Naive thymus-derived CD4-positive, alpha-beta T cell (primary cell): ENCODE measurements around the gene SPINK7. TPM values are rescaled to one million over a fixed set of nuclear protein-coding genes. Genes with fewer than 3 reads are reported as not detected.
"Not testable (repeated sequence)": the region's sequence is repeated elsewhere in the genome, so short reads cannot be mapped to it uniquely, and the experiment has no call there.

ENCODE experiments used
- ATAC-seq: fragments of 150-1000 bp; cut with Tn5 transposase; 2 replicates; pipeline ENCODE4 v1.10.0; 2021; ENCODE audit warnings: mild to moderate bottlenecking, moderate library complexity
- CTCF ChIA-PET: fragments of 350-600 bp; sonication (Branson Sonifier 250); formaldehyde crosslinking; loops from one replicate; lab custom pipeline; 2021; ENCODE audit warnings: antibody characterized with exemption; lab: Charles Lee
- POLR2A ChIA-PET: fragments of 350-600 bp; sonication (Branson Sonifier 250); formaldehyde crosslinking; loops from one replicate; lab custom pipeline; 2021; ENCODE audit warnings: antibody characterized with exemption, inconsistent platforms; lab: Charles Lee
- DNase-seq, 9 donors: peaks; one replicate each; pipeline versions ENCODE4 v3.0.0 to v3.0.0-alpha.2; 2020 to 2022; ENCODE audit warnings: mixed read lengths in 1 of 9
- H3K27ac ChIP-seq: one replicate; pipeline ENCODE4 v1.7.0; 2013; ENCODE audit warnings: mild to moderate bottlenecking, low read depth, low read length, moderate library complexity
- H3K27me3 ChIP-seq, 2 donors: one replicate each; pipeline ENCODE4 v1.7.0; 2013; ENCODE audit warnings: low read length in 2 of 2, mild to moderate bottlenecking in 2 of 2, moderate library complexity in 2 of 2; ENCODE audit not compliant: control insufficient read depth in 2 of 2, insufficient read depth in 2 of 2
- H3K36me3 ChIP-seq, 3 experiments: 1 replicate in 2 of 3; 2 replicates in 1 of 3; pipeline ENCODE4 v1.7.0; 2013; ENCODE audit warnings: low read length in 3 of 3, mild to moderate bottlenecking in 3 of 3, moderate library complexity in 1 of 3; ENCODE audit not compliant: insufficient read depth in 3 of 3, control insufficient read depth in 2 of 3
- H3K4me1 ChIP-seq, 2 donors: one replicate each; pipeline ENCODE4 v1.7.0; 2013; ENCODE audit warnings: low read length in 2 of 2, mild to moderate bottlenecking in 2 of 2, moderate library complexity in 1 of 2; ENCODE audit not compliant: control insufficient read depth in 2 of 2, insufficient read depth in 2 of 2
- H3K4me3 ChIP-seq: 2 replicates; pipeline ENCODE4 v1.7.0; 2013; ENCODE audit warnings: mild to moderate bottlenecking, low read length
- H3K9me3 ChIP-seq, 3 experiments: 1 replicate in 2 of 3; 2 replicates in 1 of 3; pipeline ENCODE4 v1.7.0; 2013; ENCODE audit warnings: low read length in 3 of 3; ENCODE audit not compliant: control insufficient read depth in 2 of 3
- H3K27ac Mint-ChIP-seq, 9 donors: one replicate each; pipeline ENCODE4 v1.8.0; 2020 to 2022; ENCODE audit warnings: mixed read lengths in 9 of 9, mild to moderate bottlenecking in 8 of 9, moderate library complexity in 5 of 9, inconsistent platforms in 2 of 9
- H3K27me3 Mint-ChIP-seq, 5 donors: one replicate each; pipeline ENCODE4 v1.8.0; 2021 to 2022; ENCODE audit warnings: mixed read lengths in 5 of 5, mild to moderate bottlenecking in 1 of 5
- H3K36me3 Mint-ChIP-seq, 5 donors: one replicate each; pipeline ENCODE4 v1.8.0; 2020 to 2022; ENCODE audit warnings: mixed read lengths in 5 of 5, mild to moderate bottlenecking in 3 of 5, inconsistent platforms in 1 of 5
- H3K4me1 Mint-ChIP-seq, 7 donors: one replicate each; pipeline ENCODE4 v1.8.0; 2020 to 2022; ENCODE audit warnings: mixed read lengths in 7 of 7, mild to moderate bottlenecking in 3 of 7, inconsistent platforms in 1 of 7
- H3K4me3 Mint-ChIP-seq, 10 donors: one replicate each; pipeline ENCODE4 v1.8.0; 2020 to 2022; ENCODE audit warnings: mild to moderate bottlenecking in 10 of 10, mixed read lengths in 10 of 10, moderate library complexity in 6 of 10, inconsistent platforms in 2 of 10
- H3K9me3 Mint-ChIP-seq, 11 donors: one replicate each; pipeline ENCODE4 v1.8.0; 2020 to 2022; ENCODE audit warnings: mixed read lengths in 11 of 11, mild to moderate bottlenecking in 4 of 11, inconsistent platforms in 1 of 11, moderate library complexity in 1 of 11
- intact Hi-C, 2 donors: fragments of 100-400 bp; cut with micrococcal nuclease; formaldehyde crosslinking; loops; one replicate each; pipeline ENCODE4 v1.15.1; 2023
- polyA plus RNA-seq, 2 donors: library from polyadenylated mRNA; unstranded; fragments of 300-500 nt; fragmentation: Illumina TruSeq; gene quantifications; one replicate each; pipeline ENCODE4 v1.2.3, GENCODE V29; 2021
- total RNA-seq, 6 experiments: library from RNA in 5 of 6; stranded (reverse) in 5 of 6; gene quantifications; 1 replicate in 5 of 6; 2 replicates in 1 of 6; pipeline ENCODE4 v1.2.3 and lab custom pipeline; 2021 to 2026

Gene SPINK7
- total RNA-seq (not detected), polyA plus RNA-seq (not detected), total RNA-seq (lab: John Stamatoyannopoulos, UW) (not detected)

DNA sequence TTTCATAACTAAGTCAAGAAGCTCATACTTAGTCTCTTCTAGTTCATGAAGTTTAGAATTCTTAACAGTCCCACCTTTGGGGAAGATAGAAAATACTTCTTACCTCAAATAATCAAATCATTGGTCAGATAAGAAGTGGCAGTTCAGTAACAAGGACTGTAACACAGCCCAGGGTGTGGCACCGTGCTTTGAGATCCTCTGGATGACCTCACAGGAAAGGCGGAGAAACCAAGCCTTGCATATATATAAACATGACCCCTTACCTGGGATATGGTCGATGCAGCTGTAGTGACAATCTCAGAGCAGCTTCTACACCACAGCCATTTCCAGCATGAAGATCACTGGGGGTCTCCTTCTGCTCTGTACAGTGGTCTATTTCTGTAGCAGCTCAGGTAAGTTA, at the start of gene SPINK7:
SPINK7 (plus strand) TSS at position 271 of the 400 bp plus-strand sequence; CDS start at position 332, 61 bp downstream.
- Mint-ChIP-seq H3K4me1 (no peaks in the 10 kb centered on the region), H3K36me3 (peaks cover 0 to 15% (median 4%) of the 10 kb centered on the region in 5 donors), H3K27ac (no peak within 1 kb of the TSS), H3K9me3 (peaks cover 0 to 16% (median 6%) of the 10 kb centered on the region in 11 donors), H3K4me3 (no peak within 1 kb of the TSS), H3K27me3 (peaks cover 0 to 11% (median 0%) of the 10 kb centered on the region in 5 donors)
- Histone ChIP-seq H3K36me3 (no peaks in the 10 kb centered on the region), H3K4me3 (no peak within 1 kb of the TSS), H3K27ac (no peak within 1 kb of the TSS), H3K4me1 (no peaks in the 10 kb centered on the region), H3K27me3 (no peaks in the 10 kb centered on the region), H3K9me3 (no peaks in the 10 kb centered on the region)
- ATAC-seq (no peak), DNase-seq (no peak)
- intact Hi-C loops = loop anchor here in 1 of 2 donors (5.0 kb wide), 1 partner anchor 60 kb away; no protein-coding TSS in a partner anchor
- CTCF ChIA-PET = no interaction called here
- POLR2A ChIA-PET = no interaction called here

DNA sequence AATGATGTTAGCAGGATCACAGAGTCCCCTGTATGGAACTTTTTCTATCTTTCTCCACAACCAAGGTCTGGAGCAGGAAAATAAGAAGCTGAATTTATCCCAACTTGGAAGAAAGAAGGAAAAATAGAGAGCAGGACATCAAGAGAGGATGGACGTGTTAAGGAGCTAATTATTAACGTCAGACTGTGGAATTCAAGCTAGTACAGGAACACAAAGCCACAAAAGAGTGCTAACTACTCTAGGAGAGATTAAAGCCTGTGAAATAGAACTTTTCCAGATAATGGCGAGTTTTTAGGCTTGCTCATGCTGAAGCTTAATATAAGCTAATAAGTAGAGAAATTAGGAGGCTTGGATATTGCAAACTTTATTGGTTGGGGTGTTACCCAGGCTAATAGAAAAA, 44.3 kb upstream of the SPINK7 start:
- CTCF ChIA-PET = interaction anchor here (0.6 kb wide), 1 partner anchor 131 kb away, joined by 3 read pairs; no protein-coding TSS in a partner anchor
- peaks cover 0 to 7% (median 6%) of the 10 kb centered on the region in 5 donors for H3K27me3 Mint-ChIP-seq
- H3K4me1 ChIP-seq = no peaks in the 10 kb centered on the region
- DNase-seq (no peak), ATAC-seq (no peak)
- no peaks in the 10 kb centered on the region for H3K27me3 ChIP-seq
- POLR2A ChIA-PET = no interaction called here
- no peaks in the 10 kb centered on the region for H3K4me1 Mint-ChIP-seq
- H3K4me3 ChIP-seq = no peak overlapping the region
- peaks cover 0 to 4% (median 0%) of the 10 kb centered on the region in 5 donors for H3K36me3 Mint-ChIP-seq
- no peaks in the 10 kb centered on the region for H3K9me3 ChIP-seq
- H3K36me3 ChIP-seq = no peaks in the 10 kb centered on the region
- H3K9me3 Mint-ChIP-seq = peaks cover 0 to 7% (median 1%) of the 10 kb centered on the region in 11 donors
- no peak overlapping the region for H3K4me3 Mint-ChIP-seq
- no peak overlapping the region for H3K27ac ChIP-seq
- H3K27ac Mint-ChIP-seq = no peak overlapping the region
- intact Hi-C loops = no loop called here

DNA sequence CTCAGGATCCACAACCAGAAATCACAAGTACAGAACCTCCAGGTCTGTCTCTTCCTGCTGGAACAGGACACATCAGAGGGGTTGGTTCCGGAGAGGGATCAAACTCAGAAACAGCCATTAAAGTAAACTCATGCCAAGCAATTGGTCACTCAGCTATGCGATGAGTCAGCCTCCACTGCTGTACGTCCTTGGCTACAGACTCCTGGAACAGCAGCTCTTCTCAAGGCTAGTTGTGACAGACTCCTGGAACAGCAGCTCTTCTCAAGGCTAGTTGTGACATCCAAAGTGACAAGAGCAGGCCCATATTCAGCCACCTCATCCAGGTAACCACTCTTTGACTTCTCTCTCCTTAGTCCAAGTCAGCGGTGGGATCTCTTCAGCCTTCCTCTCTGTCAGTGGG, 43.7 kb upstream of the SPINK7 start, which contains the start of gene SPINK13:
SPINK13 (plus strand) TSS at position 229 of the 400 bp plus-strand sequence. CDS start 1,279 bp downstream, outside the sequence.
- no peak for ATAC-seq
- Histone ChIP-seq H3K4me3 (no peak within 1 kb of the TSS), H3K36me3 (no peaks in the 10 kb centered on the region), H3K27me3 (no peaks in the 10 kb centered on the region), H3K27ac (no peak within 1 kb of the TSS), H3K4me1 (no peaks in the 10 kb centered on the region), H3K9me3 (no peaks in the 10 kb centered on the region)
- DNase-seq = no peak
- H3K27me3 Mint-ChIP-seq = peaks cover 0 to 7% (median 3%) of the 10 kb centered on the region in 5 donors
- peaks cover 0 to 10% (median 0%) of the 10 kb centered on the region in 11 donors for H3K9me3 Mint-ChIP-seq
- POLR2A ChIA-PET = no interaction called here
- no peak within 1 kb of the TSS for H3K27ac Mint-ChIP-seq
- CTCF ChIA-PET = no interaction called here
- H3K36me3 Mint-ChIP-seq = peaks cover 0 to 3% (median 0%) of the 10 kb centered on the region in 5 donors
- H3K4me3 Mint-ChIP-seq = no peak within 1 kb of the TSS
- intact Hi-C loops = no loop called here
- H3K4me1 Mint-ChIP-seq = no peaks in the 10 kb centered on the region

DNA sequence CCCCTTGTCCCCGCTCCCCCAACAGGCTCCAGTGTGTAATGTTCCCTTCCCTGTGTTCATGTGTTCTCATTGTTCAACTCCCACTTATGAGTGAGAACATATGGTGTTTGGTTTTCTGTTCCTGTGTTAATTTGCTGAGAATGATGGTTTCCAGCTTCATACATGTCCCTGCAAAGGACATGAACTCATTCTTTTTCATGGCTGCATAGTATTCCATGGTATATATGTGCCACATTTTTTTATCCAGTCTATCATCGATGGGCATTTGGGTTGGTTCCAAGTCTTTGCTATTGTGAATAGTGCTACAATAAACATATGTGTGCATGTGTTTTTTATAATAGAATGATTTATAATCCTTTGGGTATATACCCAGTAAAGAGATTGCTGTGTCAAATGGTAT, 37.1 kb upstream of the SPINK7 start:
- H3K36me3 Mint-ChIP-seq, H3K4me1 Mint-ChIP-seq, POLR2A ChIA-PET, CTCF ChIA-PET, H3K4me3 Mint-ChIP-seq, H3K36me3 ChIP-seq, H3K27ac Mint-ChIP-seq, H3K9me3 ChIP-seq, DNase-seq, H3K4me3 ChIP-seq, H3K4me1 ChIP-seq, intact Hi-C loops, H3K27ac ChIP-seq, ATAC-seq, H3K27me3 ChIP-seq: not testable (repeated sequence)
- peaks cover 7 to 57% (median 24%) of the 10 kb centered on the region in 11 donors for H3K9me3 Mint-ChIP-seq
- H3K27me3 Mint-ChIP-seq = peaks cover 0 to 10% (median 0%) of the 10 kb centered on the region in 5 donors

DNA sequence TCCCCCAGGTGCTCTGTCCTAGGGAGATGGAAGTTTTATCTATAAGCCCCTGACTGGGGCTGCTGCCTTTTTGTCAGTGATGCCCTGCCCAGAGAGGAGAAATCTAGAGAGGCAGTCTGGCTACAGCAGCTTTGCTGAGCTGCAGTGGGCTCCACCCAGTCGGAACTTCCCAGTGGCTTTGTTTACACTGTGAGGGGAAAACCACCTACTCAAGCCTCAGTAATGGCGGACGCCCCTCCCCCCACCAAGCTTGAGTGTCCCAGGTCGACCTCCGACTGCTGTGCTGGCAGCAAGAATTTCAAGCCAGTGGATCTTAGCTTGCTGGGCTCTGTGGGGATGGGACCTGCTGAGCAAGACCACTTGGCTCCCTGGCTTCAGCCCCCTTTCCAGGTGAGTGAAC, 31.3 kb upstream of the SPINK7 start:
- H3K4me1 ChIP-seq, H3K27ac Mint-ChIP-seq, H3K27me3 ChIP-seq, H3K4me3 ChIP-seq, H3K9me3 ChIP-seq, H3K27ac ChIP-seq, CTCF ChIA-PET, intact Hi-C loops, DNase-seq, POLR2A ChIA-PET, H3K4me3 Mint-ChIP-seq, H3K4me1 Mint-ChIP-seq, ATAC-seq, H3K36me3 ChIP-seq: not testable (repeated sequence)
- peaks cover 6 to 49% (median 22%) of the 10 kb centered on the region in 11 donors for H3K9me3 Mint-ChIP-seq
- peaks cover 0 to 16% (median 0%) of the 10 kb centered on the region in 5 donors for H3K27me3 Mint-ChIP-seq
- peaks cover 0 to 13% (median 0%) of the 10 kb centered on the region in 5 donors for H3K36me3 Mint-ChIP-seq

DNA sequence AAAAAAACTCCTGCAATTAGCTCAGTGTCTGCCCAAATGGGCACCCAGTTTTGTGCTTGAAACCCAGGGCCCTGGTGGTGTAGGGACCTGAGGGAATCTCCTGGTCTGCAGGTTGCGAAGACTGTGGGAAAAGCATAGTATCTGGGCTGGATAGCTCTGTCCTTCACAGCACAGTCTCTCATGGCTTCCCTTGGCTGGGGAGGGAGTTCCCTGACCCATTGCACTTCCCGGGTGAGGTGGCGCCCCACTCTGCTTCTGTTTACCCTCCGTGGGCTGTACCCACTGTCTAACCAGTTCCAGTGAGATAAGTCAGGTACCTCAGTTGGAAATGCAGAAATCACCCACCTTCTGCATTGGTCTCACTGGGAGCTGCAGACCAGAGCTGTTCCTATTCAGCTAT, 30.9 kb upstream of the SPINK7 start:
- Mint-ChIP-seq H3K27me3 (peaks cover 0 to 16% (median 0%) of the 10 kb centered on the region in 5 donors), H3K9me3 (peaks cover 6 to 45% (median 18%) of the 10 kb centered on the region in 11 donors), H3K36me3 (peaks cover 0 to 13% (median 0%) of the 10 kb centered on the region in 5 donors)
- H3K27me3 ChIP-seq, H3K9me3 ChIP-seq, ATAC-seq, H3K27ac ChIP-seq, DNase-seq, POLR2A ChIA-PET, H3K4me3 Mint-ChIP-seq, intact Hi-C loops, H3K36me3 ChIP-seq, CTCF ChIA-PET, H3K4me1 ChIP-seq, H3K4me1 Mint-ChIP-seq, H3K4me3 ChIP-seq, H3K27ac Mint-ChIP-seq: not testable (repeated sequence)
